Keratinocyte (primary cell): ENCODE data around the gene SMIM10L2A. TPM values are rescaled to one million over a fixed set of nuclear protein-coding genes. Genes with fewer than 3 reads are reported as not detected.

ENCODE experiments used
- DNase-seq: peaks from one replicate; pipeline ENCODE4 v3.0.0-alpha.2; 2011; ENCODE audit warnings: low read depth, missing footprints, low spot score
- FAIRE-seq: peaks from 2 replicates; lab custom pipeline; 2011; peaks lifted over from hg19 to GRCh38; lab: Jason Lieb, UNC
- H2AFZ ChIP-seq: 2 replicates; pipeline ENCODE4 v1.6.0; 2012; ENCODE audit warnings: low read length, control low read depth, inconsistent platforms; ENCODE audit not compliant: control insufficient read depth
- H3K27ac ChIP-seq: 2 replicates; pipeline ENCODE4 v1.5.1; 2011; ENCODE audit warnings: low read length; ENCODE audit not compliant: control insufficient read depth, insufficient read depth
- H3K27me3 ChIP-seq: 3 replicates; pipeline ENCODE4 v1.6.0; 2011; ENCODE audit warnings: low read length; ENCODE audit not compliant: control insufficient read depth, insufficient read depth; ENCODE audit errors: extremely low read depth
- H3K36me3 ChIP-seq, 2 experiments: 2 replicates in 1 of 2; 3 replicates in 1 of 2; pipeline ENCODE4 v1.5.1; 2011; ENCODE audit warnings: low read length in 2 of 2, mild to moderate bottlenecking in 1 of 2; ENCODE audit not compliant: control insufficient read depth in 2 of 2, insufficient read depth in 2 of 2; ENCODE audit errors: extremely low read depth in 1 of 2
- H3K4me1 ChIP-seq: 3 replicates; pipeline ENCODE4 v1.5.1; 2011; ENCODE audit warnings: low read length; ENCODE audit not compliant: control insufficient read depth, insufficient read depth; ENCODE audit errors: extremely low read depth
- H3K4me2 ChIP-seq: 3 replicates; pipeline ENCODE4 v1.6.0; 2011; ENCODE audit warnings: low read depth, low read length; ENCODE audit not compliant: control insufficient read depth, insufficient read depth; ENCODE audit errors: extremely low read depth
- H3K4me3 ChIP-seq, 3 experiments: fragments of 200-600 bp in 1 of 3; sonication (generic) in 1 of 3; 2 replicates in 2 of 3; 3 replicates in 1 of 3; pipeline ENCODE4 v1.5.1; 2011 to 2016; ENCODE audit warnings: low read length in 3 of 3, mild to moderate bottlenecking in 3 of 3, control low read depth in 2 of 3, inconsistent platforms in 1 of 3, low read depth in 1 of 3, mixed read lengths in 1 of 3, mixed run types in 1 of 3, moderate library complexity in 1 of 3; ENCODE audit not compliant: control insufficient read depth in 2 of 3, insufficient read depth in 2 of 3; ENCODE audit errors: extremely low read depth in 1 of 3
- H3K79me2 ChIP-seq: 2 replicates; pipeline ENCODE4 v1.6.0; 2012; ENCODE audit warnings: low read length; ENCODE audit not compliant: control insufficient read depth, insufficient read depth
- H3K9ac ChIP-seq: 3 replicates; pipeline ENCODE4 v1.6.0; 2011; ENCODE audit warnings: low read length; ENCODE audit not compliant: control insufficient read depth, insufficient read depth; ENCODE audit errors: extremely low read depth
- H3K9me1 ChIP-seq: 3 replicates; pipeline ENCODE4 v1.6.0; 2011; ENCODE audit warnings: low read length; ENCODE audit not compliant: control insufficient read depth, insufficient read depth; ENCODE audit errors: extremely low read depth
- H3K9me3 ChIP-seq: 2 replicates; pipeline ENCODE4 v1.5.1; 2012; ENCODE audit warnings: low read depth, low read length; ENCODE audit not compliant: control insufficient read depth
- H4K20me1 ChIP-seq: 3 replicates; pipeline ENCODE4 v1.6.0; 2011; ENCODE audit warnings: low read length; ENCODE audit not compliant: control insufficient read depth, insufficient read depth; ENCODE audit errors: extremely low read depth
- EZH2 ChIP-seq: IDR thresholded peaks from one replicate; pipeline ENCODE4 v1.6.1; 2012; ENCODE audit warnings: inconsistent platforms, mild to moderate bottlenecking, low read length, moderate library complexity
- dilution Hi-C: fragments of 300-500 bp; cut with MboI; formaldehyde crosslinking; loops from one replicate; pipeline ENCODE4 v1.7.0; 2020; ENCODE audit warnings: low sequenced_read_pairs; ENCODE audit not compliant: extremely low pct_ligation_motif_present
- polyA plus RNA-seq, 5 experiments: library from polyadenylated mRNA; depleted of rRNA in 3 of 5; stranded (reverse) in 3 of 5; stranded (forward) in 1 of 5; unstranded in 1 of 5; fragments of >200 nt; gene quantifications; 1 replicate in 1 of 5; 2 replicates in 3 of 5; 3 replicates in 1 of 5; pipeline versions ENCODE4 v1.2.1 to v1.2.3, GENCODE V29; 2011 to 2012; ENCODE audit warnings: missing spikeins in 2 of 5, low read depth in 1 of 5, low replicate concordance in 1 of 5
- TF ChIP-seq, protein P1 (sequence below), 3 experiments: IDR thresholded peaks in 1 of 3; conservative IDR thresholded peaks in 1 of 3; optimal IDR thresholded peaks in 1 of 3; 2 replicates in 2 of 3; 3 replicates in 1 of 3; pipeline versions ENCODE3 to v1.5.1; 2011; ENCODE audit warnings: low read length in 3 of 3, mild to moderate bottlenecking in 3 of 3, moderate library complexity in 2 of 3, control low read depth in 1 of 3, inconsistent platforms in 1 of 3; ENCODE audit not compliant: insufficient read depth in 2 of 3; ENCODE audit errors: extremely low read depth in 1 of 3

SMIM10L2A gene
- polyA plus RNA-seq, 1 donor (not counting 4 experiments of a cell fraction or from before 2014, with no cell fraction given), result 0.49 TPM

DNA sequence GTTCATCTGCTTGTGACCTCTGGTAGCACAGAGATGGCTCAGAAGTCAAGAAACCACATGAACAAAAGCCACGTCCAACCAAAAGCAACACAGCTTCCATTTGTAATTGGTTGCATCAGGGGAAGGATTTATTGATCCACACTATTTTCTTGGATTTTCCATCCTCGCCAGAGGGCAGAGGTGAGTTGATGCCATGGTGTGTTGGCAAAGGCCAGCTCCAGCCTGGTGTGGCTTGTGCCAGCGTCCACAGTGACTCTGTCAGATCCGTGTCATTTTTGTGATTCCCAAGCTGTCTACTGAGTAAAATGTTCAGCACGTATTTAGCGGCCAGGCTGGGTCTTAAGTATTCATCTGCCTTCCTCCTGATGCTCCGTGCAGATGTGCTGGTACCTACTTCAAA lies 30.0 kb upstream of the SMIM10L2A start:
- Histone ChIP-seq H3K4me1 (peaks cover 4% of the 10 kb centered on the region), H3K79me2 (no peaks in the 10 kb centered on the region), H4K20me1 (no peaks in the 10 kb centered on the region), H3K27me3 (no peaks in the 10 kb centered on the region), H3K4me3 (no peak overlapping the region), H3K9me1 (no peaks in the 10 kb centered on the region), H3K9ac (no peak overlapping the region), H3K4me2 (no peak overlapping the region), H2AFZ (no peak overlapping the region), H3K27ac (no peak overlapping the region), H3K36me3 (no peaks in the 10 kb centered on the region), H3K9me3 (no peaks in the 10 kb centered on the region)
- no peak for DNase-seq
- dilution Hi-C loops, result no loop called here
- no peak for FAIRE-seq
- TF ChIP-seq, protein P1, sequence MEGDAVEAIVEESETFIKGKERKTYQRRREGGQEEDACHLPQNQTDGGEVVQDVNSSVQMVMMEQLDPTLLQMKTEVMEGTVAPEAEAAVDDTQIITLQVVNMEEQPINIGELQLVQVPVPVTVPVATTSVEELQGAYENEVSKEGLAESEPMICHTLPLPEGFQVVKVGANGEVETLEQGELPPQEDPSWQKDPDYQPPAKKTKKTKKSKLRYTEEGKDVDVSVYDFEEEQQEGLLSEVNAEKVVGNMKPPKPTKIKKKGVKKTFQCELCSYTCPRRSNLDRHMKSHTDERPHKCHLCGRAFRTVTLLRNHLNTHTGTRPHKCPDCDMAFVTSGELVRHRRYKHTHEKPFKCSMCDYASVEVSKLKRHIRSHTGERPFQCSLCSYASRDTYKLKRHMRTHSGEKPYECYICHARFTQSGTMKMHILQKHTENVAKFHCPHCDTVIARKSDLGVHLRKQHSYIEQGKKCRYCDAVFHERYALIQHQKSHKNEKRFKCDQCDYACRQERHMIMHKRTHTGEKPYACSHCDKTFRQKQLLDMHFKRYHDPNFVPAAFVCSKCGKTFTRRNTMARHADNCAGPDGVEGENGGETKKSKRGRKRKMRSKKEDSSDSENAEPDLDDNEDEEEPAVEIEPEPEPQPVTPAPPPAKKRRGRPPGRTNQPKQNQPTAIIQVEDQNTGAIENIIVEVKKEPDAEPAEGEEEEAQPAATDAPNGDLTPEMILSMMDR (optimal IDR thresholded peaks at IDR 0.05 in 1 of 3, IDR thresholded peaks at IDR 0.05 in 1 of 3, conservative IDR thresholded peaks at IDR 0.05 in 1 of 3; ENCODE audit: extremely low read depth in 1 of 3, insufficient read depth in 2 of 3, low read length in 3 of 3), result no peak
- TF ChIP-seq EZH2, result no peak

DNA sequence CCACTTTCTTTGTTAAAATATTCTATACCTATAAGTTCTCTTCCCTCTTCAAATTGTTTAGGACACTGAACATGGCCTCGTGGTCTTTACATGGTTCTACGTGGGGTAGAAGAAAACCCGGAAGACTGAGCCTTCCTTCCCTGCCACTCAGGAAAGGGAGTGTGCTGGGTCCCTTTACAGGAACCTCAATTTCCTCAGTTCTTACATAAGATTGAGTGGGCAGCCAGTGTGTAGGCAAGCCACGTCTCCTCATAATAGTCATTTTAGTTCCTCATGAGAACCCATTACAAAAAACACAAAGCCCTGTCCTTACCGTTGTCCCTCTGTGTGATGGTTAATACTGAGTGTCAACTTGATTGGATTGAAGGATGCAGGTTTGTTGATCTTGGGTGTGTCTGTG lies 28.7 kb upstream of the SMIM10L2A start:
- dilution Hi-C loops, result no loop called here
- TF ChIP-seq, protein P1 (optimal IDR thresholded peaks at IDR 0.05 in 1 of 3, IDR thresholded peaks at IDR 0.05 in 1 of 3, conservative IDR thresholded peaks at IDR 0.05 in 1 of 3; ENCODE audit: extremely low read depth in 1 of 3, insufficient read depth in 2 of 3, low read length in 3 of 3), result no peak
- TF ChIP-seq EZH2, result no peak
- Histone ChIP-seq H3K27ac (no peak overlapping the region), H3K9ac (no peak overlapping the region), H3K4me1 (peaks cover 4% of the 10 kb centered on the region), H3K79me2 (no peaks in the 10 kb centered on the region), H2AFZ (no peak overlapping the region), H4K20me1 (no peaks in the 10 kb centered on the region), H3K4me2 (no peak overlapping the region), H3K27me3 (no peaks in the 10 kb centered on the region), H3K9me3 (no peaks in the 10 kb centered on the region), H3K4me3 (no peak overlapping the region), H3K36me3 (no peaks in the 10 kb centered on the region), H3K9me1 (no peaks in the 10 kb centered on the region)
- FAIRE-seq (no peak), DNase-seq (no peak)
